Effector memory CD8-positive, alpha-beta T cell (primary cell): ENCODE results near the gene SLC35A5.
A peak's percentile ranks its signal among the peaks of the same experiment; 100 is the strongest.
"Not testable (repeated sequence)": the region's sequence is repeated elsewhere in the genome, so short reads cannot be mapped to it uniquely, and the experiment has no call there.

Experiments used
- ATAC-seq: fragments of 150-1000 bp; cut with Tn5 transposase; replicated peaks from 2 replicates; pipeline ENCODE4 v1.10.0; 2021; ENCODE audit warnings: mild to moderate bottlenecking, moderate library complexity
- DNase-seq, 3 experiments: peaks; one replicate each; pipeline ENCODE4 v3.0.0; 2021
- H3K27ac Mint-ChIP-seq, 2 donors: one replicate each; pipeline ENCODE4 v1.8.0; 2022; ENCODE audit warnings: mild to moderate bottlenecking in 2 of 2, mixed read lengths in 2 of 2, moderate library complexity in 2 of 2
- H3K27me3 Mint-ChIP-seq, 2 donors: one replicate each; pipeline ENCODE4 v1.8.0; 2022; ENCODE audit warnings: mixed read lengths in 2 of 2
- H3K36me3 Mint-ChIP-seq: one replicate; pipeline ENCODE4 v1.8.0; 2022; ENCODE audit warnings: mild to moderate bottlenecking, moderate library complexity, mixed read lengths; ENCODE audit not compliant: insufficient read depth
- H3K4me1 Mint-ChIP-seq, 2 donors: one replicate each; pipeline ENCODE4 v1.8.0; 2022; ENCODE audit warnings: low read depth in 2 of 2, mixed read lengths in 2 of 2
- H3K4me3 Mint-ChIP-seq, 2 donors: one replicate each; pipeline ENCODE4 v1.8.0; 2022; ENCODE audit warnings: mild to moderate bottlenecking in 2 of 2, mixed read lengths in 2 of 2, moderate library complexity in 2 of 2
- H3K9me3 Mint-ChIP-seq, 2 donors: one replicate each; pipeline ENCODE4 v1.8.0; 2022; ENCODE audit warnings: mixed read lengths in 2 of 2
- total RNA-seq, 9 experiments: gene quantifications; one replicate each; lab custom pipeline; 2026; lab: John Stamatoyannopoulos, UW

Gene SLC35A5, protein sequence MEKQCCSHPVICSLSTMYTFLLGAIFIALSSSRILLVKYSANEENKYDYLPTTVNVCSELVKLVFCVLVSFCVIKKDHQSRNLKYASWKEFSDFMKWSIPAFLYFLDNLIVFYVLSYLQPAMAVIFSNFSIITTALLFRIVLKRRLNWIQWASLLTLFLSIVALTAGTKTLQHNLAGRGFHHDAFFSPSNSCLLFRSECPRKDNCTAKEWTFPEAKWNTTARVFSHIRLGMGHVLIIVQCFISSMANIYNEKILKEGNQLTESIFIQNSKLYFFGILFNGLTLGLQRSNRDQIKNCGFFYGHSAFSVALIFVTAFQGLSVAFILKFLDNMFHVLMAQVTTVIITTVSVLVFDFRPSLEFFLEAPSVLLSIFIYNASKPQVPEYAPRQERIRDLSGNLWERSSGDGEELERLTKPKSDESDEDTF
- total RNA-seq = 10.1 to 41.8 (median 27.4) reads per million in 9 experiments

DNA sequence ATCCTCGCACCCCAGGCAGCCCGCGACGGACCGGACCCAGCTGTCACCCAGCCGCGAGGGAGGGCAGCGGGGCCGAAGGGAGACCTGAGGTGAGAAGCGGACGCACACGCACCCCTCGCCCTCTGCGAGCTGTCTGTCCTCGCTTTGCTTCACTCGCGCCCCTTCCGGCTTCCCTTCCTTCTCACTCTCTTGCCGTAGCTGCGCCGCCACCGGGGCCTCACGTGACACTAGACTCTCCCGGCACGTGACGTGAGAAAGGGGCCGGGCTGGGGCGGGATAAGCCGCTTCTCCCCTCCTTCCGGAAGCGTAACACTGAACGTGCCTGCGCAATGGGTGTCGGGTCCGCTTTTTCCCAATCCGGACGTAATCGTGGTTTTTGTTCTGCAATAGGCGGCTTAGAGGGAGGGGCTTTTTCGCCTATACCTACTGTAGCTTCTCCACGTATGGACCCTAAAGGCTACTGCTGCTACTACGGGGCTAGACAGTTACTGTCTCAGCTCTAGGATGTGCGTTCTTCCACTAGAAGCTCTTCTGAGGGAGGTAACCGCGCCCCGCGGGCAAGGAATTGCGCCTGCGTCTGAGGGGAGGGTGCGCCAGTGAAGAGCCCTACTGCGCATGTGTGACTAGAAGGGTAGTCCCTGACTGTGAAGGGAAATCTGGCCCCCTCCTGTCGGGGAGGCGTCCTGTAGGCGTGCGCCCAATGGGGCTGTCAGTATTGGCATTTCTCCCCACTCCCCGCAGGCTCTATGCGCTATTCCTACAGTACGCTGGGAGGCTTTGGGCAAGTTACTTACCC is at the start of gene SLC35A5, which contains the start of gene ATG3:
Gene SLC35A5, plus strand, starts transcription at position 312 of the 796 bp plus-strand sequence. CDS start 1,359 bp downstream, outside the sequence.
Gene ATG3, minus strand, starts transcription at position 229 of the 796 bp plus-strand sequence. CDS start 434 bp downstream, outside the sequence.
- Mint-ChIP-seq H3K4me1 (peaks cover 22 to 52% of the 10 kb centered on the region in 2 donors), H3K36me3 (peaks cover 34% of the 10 kb centered on the region), H3K27ac (peak within 1 kb of the TSS; percentile 98), H3K4me3 (peak within 1 kb of the TSS; percentile 94 to 98), H3K27me3 (no peaks in the 10 kb centered on the region), H3K9me3 (no peaks in the 10 kb centered on the region)
- peak; percentile 79 for ATAC-seq
- peak; percentile 99 to 100 (median 100) for DNase-seq

DNA sequence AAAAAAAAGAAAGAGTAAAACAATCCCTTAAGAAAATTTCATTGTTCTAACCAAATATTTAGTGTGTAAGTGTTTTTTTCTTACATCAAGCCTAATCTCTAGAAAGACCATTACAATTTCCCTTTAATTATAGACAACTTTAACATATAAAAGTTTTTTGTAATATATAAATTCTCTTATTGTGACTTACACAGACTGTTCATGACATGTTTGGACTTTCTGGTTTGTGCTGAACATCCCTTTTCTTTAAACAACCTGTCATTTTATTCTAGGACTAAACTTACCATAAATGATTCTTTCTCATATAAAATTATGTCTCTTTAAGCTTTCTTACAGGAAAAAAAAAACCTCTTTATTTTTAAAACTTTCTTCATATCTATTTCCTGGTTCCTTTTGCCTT is 49.5 kb upstream of the SLC35A5 start:
- ATAC-seq (no peak), DNase-seq (no peak)
- H3K27me3 Mint-ChIP-seq = no peaks in the 10 kb centered on the region
- H3K9me3 Mint-ChIP-seq = no peaks in the 10 kb centered on the region
- peaks cover 0 to 2% of the 10 kb centered on the region in 2 donors for H3K4me1 Mint-ChIP-seq
- H3K27ac Mint-ChIP-seq = no peak overlapping the region
- H3K36me3 Mint-ChIP-seq = peaks cover 1% of the 10 kb centered on the region
- H3K4me3 Mint-ChIP-seq = no peak overlapping the region

DNA sequence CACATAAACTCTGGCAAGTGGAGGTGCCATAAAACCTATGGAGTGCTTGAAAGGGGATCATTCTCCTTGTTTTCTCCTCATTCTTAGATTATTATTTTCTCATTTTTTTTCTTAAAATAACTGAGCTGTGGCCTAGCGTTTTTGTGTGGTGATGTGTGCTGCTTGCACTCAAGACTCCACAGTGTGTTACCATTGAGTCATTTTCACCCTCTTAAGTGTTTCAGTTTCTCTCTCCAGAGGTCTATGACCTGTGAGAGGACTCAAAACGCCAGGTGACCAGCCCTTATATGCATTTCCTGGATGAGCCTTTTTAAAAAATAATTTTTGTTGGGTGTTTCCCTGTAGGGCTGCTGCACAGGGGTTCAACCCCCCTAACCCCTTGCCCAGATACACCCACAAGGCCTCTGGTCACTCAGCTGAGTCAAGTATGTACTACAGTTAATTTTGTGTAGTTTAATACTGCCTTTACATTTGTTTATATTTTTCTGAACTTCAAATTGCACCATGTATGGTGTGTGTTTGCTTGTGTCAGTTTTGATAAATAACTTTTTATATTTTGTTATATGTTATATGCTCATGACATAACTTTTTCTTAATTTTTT is 47.2 kb upstream of the SLC35A5 start:
- peak overlapping the region in 1 of 2 donors; percentile 17 for H3K4me3 Mint-ChIP-seq
- no peak overlapping the region for H3K27ac Mint-ChIP-seq
- ATAC-seq (peak; percentile 70), DNase-seq (no peak)
- peaks cover 5 to 6% of the 10 kb centered on the region in 2 donors for H3K4me1 Mint-ChIP-seq
- peaks cover 3% of the 10 kb centered on the region for H3K36me3 Mint-ChIP-seq
- no peaks in the 10 kb centered on the region for H3K27me3 Mint-ChIP-seq
- H3K9me3 Mint-ChIP-seq = no peaks in the 10 kb centered on the region

DNA sequence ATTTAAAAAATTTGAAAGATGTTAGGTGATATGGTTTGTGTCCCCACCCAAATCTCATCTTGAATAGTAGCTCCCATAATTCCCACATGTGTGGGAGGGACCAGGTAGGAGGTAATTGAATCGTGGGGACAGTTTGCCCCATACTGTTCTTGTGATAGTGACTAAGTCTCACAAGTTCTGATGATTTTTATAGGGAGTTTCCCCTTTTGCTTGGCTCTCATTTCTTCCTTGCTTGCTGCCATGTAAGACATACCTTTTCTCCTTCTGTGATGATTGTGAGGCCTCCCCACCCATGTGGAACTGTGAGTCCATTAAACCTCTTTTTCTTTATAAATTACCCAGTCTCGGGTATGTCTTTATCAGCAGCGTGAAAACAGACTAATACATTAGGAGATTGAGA is 42.9 kb upstream of the SLC35A5 start:
- H3K27ac Mint-ChIP-seq, H3K4me1 Mint-ChIP-seq, H3K9me3 Mint-ChIP-seq, H3K27me3 Mint-ChIP-seq, DNase-seq, H3K4me3 Mint-ChIP-seq: not testable (repeated sequence)
- ATAC-seq = peak; percentile 24
- H3K36me3 Mint-ChIP-seq = peaks cover 12% of the 10 kb centered on the region

DNA sequence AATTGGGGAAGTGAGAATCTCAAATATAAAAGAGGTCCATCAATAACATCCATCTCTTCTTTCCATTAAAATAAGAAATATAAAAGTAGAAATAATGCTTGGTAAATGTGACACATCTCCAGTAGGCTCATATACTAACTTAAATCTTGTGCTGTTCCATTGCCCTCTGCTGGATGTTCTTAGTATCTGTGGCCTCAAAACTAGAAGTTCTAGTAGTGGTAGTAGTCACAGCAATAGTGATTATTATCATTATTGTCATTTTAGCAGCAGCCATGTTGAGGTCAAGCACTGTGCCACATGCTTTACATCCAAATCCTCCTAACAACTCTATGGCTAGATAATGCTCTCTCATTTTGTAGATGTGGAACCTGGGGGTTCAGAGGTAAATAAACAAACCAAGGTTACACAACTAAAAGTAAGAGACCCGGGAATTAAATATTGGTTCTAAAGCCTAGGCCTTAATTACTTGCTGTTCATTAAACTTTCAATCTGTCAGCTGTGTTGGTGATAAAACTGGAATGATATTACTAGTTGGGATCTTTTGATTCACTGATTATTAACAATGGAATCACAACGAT is 42.3 kb upstream of the SLC35A5 start:
- peak; percentile 33 to 39 (median 38) for DNase-seq
- H3K27ac Mint-ChIP-seq = no peak overlapping the region
- no peaks in the 10 kb centered on the region for H3K27me3 Mint-ChIP-seq
- H3K9me3 Mint-ChIP-seq = no peaks in the 10 kb centered on the region
- peaks cover 5 to 6% of the 10 kb centered on the region in 2 donors for H3K4me1 Mint-ChIP-seq
- ATAC-seq = peak; percentile 94
- no peak overlapping the region for H3K4me3 Mint-ChIP-seq
- peaks cover 14% of the 10 kb centered on the region for H3K36me3 Mint-ChIP-seq

DNA sequence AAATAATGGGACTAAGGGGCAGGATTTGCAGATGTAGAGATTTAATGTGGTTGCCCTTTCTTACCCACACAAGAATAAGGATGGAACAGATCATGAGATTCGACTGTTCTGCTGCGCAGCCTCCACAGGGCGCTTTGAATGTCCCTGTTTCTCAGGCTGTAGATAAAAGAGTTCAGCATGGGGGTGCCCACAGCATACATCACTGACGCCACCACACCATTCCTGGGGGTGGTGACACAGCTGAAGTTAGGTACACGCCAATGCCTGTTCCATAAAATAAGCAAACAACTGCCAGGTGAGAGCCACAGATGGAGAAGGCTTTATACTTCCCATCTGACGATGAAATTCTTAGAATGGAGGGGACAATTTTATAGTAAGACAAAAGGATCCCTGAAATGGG is 37.7 kb upstream of the SLC35A5 start:
- Mint-ChIP-seq H3K36me3 (peaks cover 13% of the 10 kb centered on the region), H3K27ac (peak overlapping the region; percentile 12 to 42)
- H3K4me1 Mint-ChIP-seq, DNase-seq, H3K9me3 Mint-ChIP-seq, H3K4me3 Mint-ChIP-seq, ATAC-seq, H3K27me3 Mint-ChIP-seq: not testable (repeated sequence)

DNA sequence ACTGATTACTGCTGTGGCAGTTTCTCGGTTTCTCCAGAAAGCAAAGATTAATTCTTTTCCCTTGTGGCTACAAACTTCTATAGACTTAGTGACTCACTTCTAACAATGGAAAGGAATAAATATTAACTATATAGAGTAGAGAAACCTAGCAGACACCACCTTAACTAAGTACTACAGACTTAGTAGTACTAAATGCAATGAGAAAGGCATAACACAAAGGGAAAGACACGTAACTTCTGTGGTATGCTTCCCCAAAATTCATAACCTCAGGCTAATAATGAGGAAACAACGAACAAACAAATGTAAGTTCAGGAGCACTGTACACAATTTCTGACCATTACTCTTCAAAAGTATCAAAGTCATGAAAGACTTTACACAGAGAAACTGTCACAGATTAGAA is 31.3 kb upstream of the SLC35A5 start:
- Mint-ChIP-seq H3K9me3 (no peaks in the 10 kb centered on the region), H3K36me3 (peaks cover 45% of the 10 kb centered on the region)

DNA sequence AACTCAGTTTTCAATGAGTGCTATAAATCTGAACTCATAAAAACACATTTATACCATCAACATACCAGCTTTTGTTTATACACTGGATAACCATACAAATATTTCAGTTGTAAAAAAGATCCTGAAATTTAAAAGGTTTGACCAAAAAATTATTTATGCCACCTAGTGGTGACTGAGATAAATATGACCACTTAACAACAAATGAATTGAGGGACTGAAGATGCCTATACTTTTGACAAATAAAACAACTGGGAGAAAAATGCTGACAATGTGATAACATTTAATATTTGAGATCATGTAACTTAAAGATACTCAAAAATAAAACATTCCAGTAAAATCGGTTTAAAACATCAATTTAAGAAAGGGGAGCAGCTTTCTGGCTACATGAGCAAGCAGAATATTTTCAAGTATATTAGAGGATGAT is 30.5 kb upstream of the SLC35A5 start:
- H3K36me3 Mint-ChIP-seq = peaks cover 53% of the 10 kb centered on the region
- no peaks in the 10 kb centered on the region for H3K27me3 Mint-ChIP-seq
- peaks cover 3% of the 10 kb centered on the region in 2 donors for H3K4me1 Mint-ChIP-seq
- H3K9me3 Mint-ChIP-seq = no peaks in the 10 kb centered on the region
- H3K4me3 Mint-ChIP-seq = no peak overlapping the region
- ATAC-seq (peak; percentile 35), DNase-seq (no peak)
- no peak overlapping the region for H3K27ac Mint-ChIP-seq

More for the DNA sequence above, 31.3 kb upstream of the SLC35A5 start:
- Mint-ChIP-seq H3K27ac (no peak overlapping the region), H3K4me1 (peaks cover 3% of the 10 kb centered on the region in 2 donors), H3K27me3 (no peaks in the 10 kb centered on the region), H3K4me3 (no peak overlapping the region)
- ATAC-seq (no peak), DNase-seq (no peak)

DNA sequence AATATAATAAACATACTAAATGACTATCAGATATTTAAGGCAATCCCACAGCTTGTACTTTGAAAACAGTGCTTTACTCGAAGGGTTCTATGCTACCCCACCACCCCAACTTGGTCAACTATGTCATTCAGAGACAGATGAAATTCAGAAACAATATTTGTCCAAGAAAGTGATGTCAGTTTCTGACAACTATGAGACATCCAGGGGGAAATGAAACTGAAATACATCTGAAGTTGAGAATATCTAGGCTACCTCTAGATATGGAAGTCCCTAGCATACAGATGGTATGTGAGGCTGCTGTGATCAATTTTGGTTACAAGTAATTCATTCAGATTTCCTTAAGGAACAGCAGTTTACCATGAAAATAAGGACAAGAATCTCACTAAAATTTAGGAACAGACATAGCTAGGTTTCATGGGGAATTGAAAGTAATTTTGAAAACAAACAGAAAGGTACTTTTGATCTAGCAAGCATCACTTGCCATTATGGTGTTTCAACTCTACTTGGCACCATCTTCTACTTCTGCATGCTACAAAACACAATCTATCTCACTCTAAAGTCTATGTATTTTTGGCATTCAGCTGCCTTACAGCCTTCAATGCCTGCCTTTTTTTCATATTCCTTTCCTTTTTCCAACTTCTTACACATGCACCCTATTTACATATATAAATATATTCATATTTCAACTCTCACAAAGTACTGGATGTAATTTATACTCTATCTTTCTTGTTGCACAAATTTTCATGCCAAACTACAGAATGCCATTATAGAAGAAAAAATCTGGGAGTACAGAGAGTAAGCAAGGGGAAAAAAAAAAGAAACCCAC is 21.8 kb upstream of the SLC35A5 start:
- DNase-seq (no peak), ATAC-seq (no peak)
- no peaks in the 10 kb centered on the region for H3K27me3 Mint-ChIP-seq
- peaks cover 70% of the 10 kb centered on the region for H3K36me3 Mint-ChIP-seq
- no peaks in the 10 kb centered on the region for H3K9me3 Mint-ChIP-seq
- no peak overlapping the region for H3K4me3 Mint-ChIP-seq
- peaks cover 2 to 19% of the 10 kb centered on the region in 2 donors for H3K4me1 Mint-ChIP-seq
- peak overlapping the region in 1 of 2 donors; percentile 41 for H3K27ac Mint-ChIP-seq

DNA sequence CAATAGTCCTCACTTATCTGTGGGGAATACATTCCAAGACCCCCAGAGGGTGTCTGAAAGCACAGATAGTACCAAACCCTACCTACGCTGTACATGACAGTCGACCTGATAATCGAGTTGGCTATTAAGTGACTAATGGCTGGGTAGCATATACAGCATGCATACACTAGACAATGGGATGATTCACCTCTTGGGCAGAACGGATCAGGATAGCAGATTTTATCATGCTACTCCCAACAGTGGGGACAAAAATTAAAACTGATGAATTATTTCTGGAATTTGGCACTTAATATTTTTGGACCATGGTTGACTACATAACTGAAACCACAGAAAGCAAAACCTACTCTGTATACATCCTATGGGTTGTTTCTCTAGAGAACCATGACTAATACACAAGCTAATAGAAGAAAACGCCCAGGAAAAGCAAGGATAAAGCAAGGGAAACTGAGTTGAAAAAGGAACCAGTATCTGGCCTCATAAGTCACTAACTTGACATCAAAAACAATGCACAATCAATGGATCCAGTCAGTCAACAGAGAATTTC is 15.6 kb upstream of the SLC35A5 start:
- peaks cover 72% of the 10 kb centered on the region for H3K36me3 Mint-ChIP-seq
- no peaks in the 10 kb centered on the region for H3K9me3 Mint-ChIP-seq
- no peak overlapping the region for H3K4me3 Mint-ChIP-seq
- DNase-seq = no peak
- H3K27ac Mint-ChIP-seq = peak overlapping the region in 1 of 2 donors; percentile 35
- H3K4me1 Mint-ChIP-seq = peaks cover 5 to 11% of the 10 kb centered on the region in 2 donors
- no peak for ATAC-seq
- no peaks in the 10 kb centered on the region for H3K27me3 Mint-ChIP-seq

DNA sequence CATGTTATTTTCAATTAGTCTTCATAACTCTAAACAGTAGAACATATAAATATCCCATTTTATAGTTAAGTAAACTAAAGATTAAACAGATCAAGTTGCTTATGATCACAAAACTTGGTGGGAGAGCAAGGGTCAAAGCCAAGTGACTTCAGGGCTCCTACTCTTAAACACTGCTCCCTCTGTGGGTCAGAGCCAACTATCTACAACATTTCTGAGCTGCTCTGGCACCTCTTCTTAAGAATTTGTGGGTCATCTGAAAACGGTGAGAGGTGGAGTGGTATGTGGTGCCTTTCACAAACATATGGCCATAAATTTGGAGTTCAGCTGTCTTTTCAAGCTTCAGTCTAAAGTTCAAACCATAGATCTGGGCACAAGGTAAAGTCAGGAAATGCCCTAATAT is 11.0 kb upstream of the SLC35A5 start:
- Mint-ChIP-seq H3K27me3 (no peaks in the 10 kb centered on the region), H3K4me3 (no peak overlapping the region), H3K27ac (no peak overlapping the region), H3K36me3 (peaks cover 48% of the 10 kb centered on the region), H3K9me3 (no peaks in the 10 kb centered on the region), H3K4me1 (peaks cover 19 to 32% of the 10 kb centered on the region in 2 donors)
- DNase-seq (no peak), ATAC-seq (no peak)

DNA sequence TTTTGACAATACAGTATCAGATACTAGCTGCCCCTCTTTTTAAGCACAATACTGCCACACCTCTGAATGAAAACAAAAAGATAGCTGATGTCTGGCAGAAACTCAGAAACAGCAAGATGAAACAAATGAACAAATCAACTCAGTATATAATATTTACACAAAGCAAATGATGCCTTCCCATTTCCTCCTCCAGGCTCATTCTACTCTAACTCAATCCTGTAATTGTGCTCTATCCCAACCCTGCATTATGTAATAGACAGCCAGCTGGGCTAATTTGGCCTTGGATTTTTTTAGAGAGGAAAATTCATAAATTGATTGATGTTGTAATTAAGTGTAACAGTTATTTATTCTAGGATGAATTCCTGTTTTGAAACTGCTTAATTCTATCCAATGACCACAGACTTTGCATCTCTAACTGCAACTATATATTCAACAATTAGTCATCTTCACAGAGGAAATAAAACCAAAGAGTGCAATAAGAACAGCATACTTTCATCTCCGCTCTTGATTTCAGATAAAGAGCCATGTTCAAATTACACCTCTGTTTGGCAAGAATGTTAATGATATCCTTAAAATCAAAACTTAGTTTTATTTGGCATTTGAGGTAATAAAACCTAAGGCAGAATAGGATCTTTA is 6.2 kb upstream of the SLC35A5 start:
- no peak for DNase-seq
- Mint-ChIP-seq H3K27ac (peak overlapping the region in 1 of 2 donors; percentile 5), H3K4me1 (peaks cover 33 to 56% of the 10 kb centered on the region in 2 donors), H3K36me3 (peaks cover 25% of the 10 kb centered on the region), H3K27me3 (no peaks in the 10 kb centered on the region), H3K9me3 (no peaks in the 10 kb centered on the region), H3K4me3 (peak overlapping the region; percentile 21 to 25)
- ATAC-seq = peak; percentile 47
